ENCODE measurements around the gene SLC31A1. TPM values are rescaled to one million over a fixed set of nuclear protein-coding genes. Genes with fewer than 3 reads are reported as not detected.

The SLC31A1 gene
- total and polyA plus RNA-seq, 2 donors (not counting 3 experiments of a cell fraction or from before 2014, with no cell fraction given): 13.5 to 22.7 TPM

DNA sequence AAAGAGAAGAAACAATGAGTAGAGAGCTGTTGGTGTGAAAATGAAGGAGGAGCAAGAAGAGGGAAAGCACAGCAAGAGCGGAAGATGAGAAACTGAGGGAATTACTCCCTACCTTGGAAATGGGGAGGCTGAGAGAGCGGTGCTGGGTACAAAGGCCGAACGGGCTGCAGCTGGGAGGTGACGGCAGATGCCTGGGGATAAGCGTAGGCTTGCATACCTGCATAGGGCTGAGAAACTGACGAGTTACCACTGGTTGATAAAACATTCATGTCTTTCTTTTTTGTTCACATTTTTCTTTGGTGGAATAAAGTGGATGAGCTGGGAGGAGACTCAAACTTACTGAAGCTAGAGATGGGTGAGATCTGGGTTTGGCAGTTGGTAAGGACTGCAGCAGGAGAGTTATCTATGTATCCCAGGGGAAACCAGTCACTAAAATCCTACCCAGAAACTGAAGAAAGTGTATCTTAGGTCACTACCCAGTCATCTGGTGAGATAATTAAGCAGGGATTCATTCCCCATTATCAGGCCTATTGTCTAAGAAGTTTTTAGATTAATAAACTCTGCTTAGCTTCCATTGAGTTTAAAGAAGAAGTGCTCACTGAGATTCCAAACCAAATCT lies 35.1 kb upstream of the SLC31A1 start:
- no TSS peak for BruUV-seq (replicated peaks)
- dilution Hi-C loops (cut with MboI; ENCODE audit: extremely low pct_ligation_motif_present, low sequenced_read_pairs) (no loop called here), intact Hi-C loops (cut with micrococcal nuclease) (no loop called here)
- Histone ChIP-seq H3K4me2 (ENCODE audit: insufficient read depth, low read length) (no peak overlapping the region), H3K27ac (ENCODE audit: insufficient read depth, low read depth, low read length) (no peak overlapping the region), H3K36me3 (ENCODE audit: control insufficient read depth in 2 of 2, extremely low read depth in 1 of 2, insufficient read depth in 2 of 2, low read length in 2 of 2) (peaks cover 20 to 39% of the 10 kb centered on the region in 2 experiments), H4K20me1 (replicated peaks; ENCODE audit: control insufficient read depth, extremely low read depth, insufficient read depth, low read length) (no peaks in the 10 kb centered on the region), H3K9me3 (replicated peaks; ENCODE audit: control insufficient read depth, insufficient read depth, low read length) (no peaks in the 10 kb centered on the region), H3K27me3 (ENCODE audit: control insufficient read depth in 2 of 2, insufficient read depth in 2 of 2, low read length in 2 of 2) (no peaks in the 10 kb centered on the region), H3K4me3 (replicated peaks in 1 of 3; ENCODE audit: insufficient read depth in 1 of 3, low read depth in 1 of 3, low read length in 3 of 3) (no peak overlapping the region), H3K9me1 (replicated peaks; ENCODE audit: control insufficient read depth, extremely low read depth, insufficient read depth, low read length) (no peaks in the 10 kb centered on the region), H3K9ac (replicated peaks; ENCODE audit: extremely low read depth, insufficient read depth, low read length) (no peak overlapping the region), H3K79me2 (ENCODE audit: control insufficient read depth, insufficient read depth, low read length) (no peaks in the 10 kb centered on the region), H3K4me1 (ENCODE audit: control insufficient read depth, extremely low read depth, insufficient read depth, low read length) (peaks cover 18% of the 10 kb centered on the region), H2AFZ (ENCODE audit: low read depth, low read length) (no peak overlapping the region)
- POLR2A ChIA-PET: no interaction called here
- CTCF ChIA-PET: interaction anchor here (0.7 to 1.1 kb wide), 2 partner anchors 35 to 89 kb away, joined by 3 to 5 read pairs; partner anchors contain the start of genes CDC26, PRPF4 and SLC31A2
- TF ChIP-seq, protein P1, sequence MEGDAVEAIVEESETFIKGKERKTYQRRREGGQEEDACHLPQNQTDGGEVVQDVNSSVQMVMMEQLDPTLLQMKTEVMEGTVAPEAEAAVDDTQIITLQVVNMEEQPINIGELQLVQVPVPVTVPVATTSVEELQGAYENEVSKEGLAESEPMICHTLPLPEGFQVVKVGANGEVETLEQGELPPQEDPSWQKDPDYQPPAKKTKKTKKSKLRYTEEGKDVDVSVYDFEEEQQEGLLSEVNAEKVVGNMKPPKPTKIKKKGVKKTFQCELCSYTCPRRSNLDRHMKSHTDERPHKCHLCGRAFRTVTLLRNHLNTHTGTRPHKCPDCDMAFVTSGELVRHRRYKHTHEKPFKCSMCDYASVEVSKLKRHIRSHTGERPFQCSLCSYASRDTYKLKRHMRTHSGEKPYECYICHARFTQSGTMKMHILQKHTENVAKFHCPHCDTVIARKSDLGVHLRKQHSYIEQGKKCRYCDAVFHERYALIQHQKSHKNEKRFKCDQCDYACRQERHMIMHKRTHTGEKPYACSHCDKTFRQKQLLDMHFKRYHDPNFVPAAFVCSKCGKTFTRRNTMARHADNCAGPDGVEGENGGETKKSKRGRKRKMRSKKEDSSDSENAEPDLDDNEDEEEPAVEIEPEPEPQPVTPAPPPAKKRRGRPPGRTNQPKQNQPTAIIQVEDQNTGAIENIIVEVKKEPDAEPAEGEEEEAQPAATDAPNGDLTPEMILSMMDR (IDR thresholded peaks at IDR 0.05; ENCODE audit: extremely low read depth in 1 of 2, insufficient read depth in 1 of 2, low read depth in 1 of 2, low read length in 2 of 2): no peak
- TF ChIP-seq MAX (IDR thresholded peaks at IDR 0.05; ENCODE audit: insufficient read depth, insufficient read length) (no peak), GATA2 (IDR thresholded peaks at IDR 0.05; ENCODE audit: insufficient read depth, insufficient read length, low read depth, low read length) (no peak), POLR2AphosphoS5 (IDR thresholded peaks at IDR 0.05; ENCODE audit: insufficient read depth, low read depth, low read length) (no peak), POLR2A (IDR thresholded peaks at IDR 0.05; ENCODE audit: low read depth, low read length) (no peak), MYC (IDR thresholded peaks at IDR 0.05; ENCODE audit: low read depth, low read length) (no peak), JUN (IDR thresholded peaks at IDR 0.05; ENCODE audit: borderline replicate concordance, insufficient read depth, insufficient read length, low read depth) (no peak)
- no peak for DNase-seq (ENCODE audit: low read depth, low spot score)
- no peak for FAIRE-seq
